GM12872 (cell line): ENCODE measurements around the gene DUSP10.

Experiments used
- TF ChIP-seq, protein P1 (sequence below): IDR thresholded peaks from 3 replicates; pipeline ENCODE4 v1.5.1; 2011; ENCODE audit warnings: low read depth, mild to moderate bottlenecking, low read length, moderate library complexity; ENCODE audit not compliant: insufficient read depth

DUSP10 gene

GRCh38 chr1:221720545-221720944 is 21.3 kb downstream of the DUSP10 start:
- TF ChIP-seq, protein P1, sequence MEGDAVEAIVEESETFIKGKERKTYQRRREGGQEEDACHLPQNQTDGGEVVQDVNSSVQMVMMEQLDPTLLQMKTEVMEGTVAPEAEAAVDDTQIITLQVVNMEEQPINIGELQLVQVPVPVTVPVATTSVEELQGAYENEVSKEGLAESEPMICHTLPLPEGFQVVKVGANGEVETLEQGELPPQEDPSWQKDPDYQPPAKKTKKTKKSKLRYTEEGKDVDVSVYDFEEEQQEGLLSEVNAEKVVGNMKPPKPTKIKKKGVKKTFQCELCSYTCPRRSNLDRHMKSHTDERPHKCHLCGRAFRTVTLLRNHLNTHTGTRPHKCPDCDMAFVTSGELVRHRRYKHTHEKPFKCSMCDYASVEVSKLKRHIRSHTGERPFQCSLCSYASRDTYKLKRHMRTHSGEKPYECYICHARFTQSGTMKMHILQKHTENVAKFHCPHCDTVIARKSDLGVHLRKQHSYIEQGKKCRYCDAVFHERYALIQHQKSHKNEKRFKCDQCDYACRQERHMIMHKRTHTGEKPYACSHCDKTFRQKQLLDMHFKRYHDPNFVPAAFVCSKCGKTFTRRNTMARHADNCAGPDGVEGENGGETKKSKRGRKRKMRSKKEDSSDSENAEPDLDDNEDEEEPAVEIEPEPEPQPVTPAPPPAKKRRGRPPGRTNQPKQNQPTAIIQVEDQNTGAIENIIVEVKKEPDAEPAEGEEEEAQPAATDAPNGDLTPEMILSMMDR = no peak

DNA sequence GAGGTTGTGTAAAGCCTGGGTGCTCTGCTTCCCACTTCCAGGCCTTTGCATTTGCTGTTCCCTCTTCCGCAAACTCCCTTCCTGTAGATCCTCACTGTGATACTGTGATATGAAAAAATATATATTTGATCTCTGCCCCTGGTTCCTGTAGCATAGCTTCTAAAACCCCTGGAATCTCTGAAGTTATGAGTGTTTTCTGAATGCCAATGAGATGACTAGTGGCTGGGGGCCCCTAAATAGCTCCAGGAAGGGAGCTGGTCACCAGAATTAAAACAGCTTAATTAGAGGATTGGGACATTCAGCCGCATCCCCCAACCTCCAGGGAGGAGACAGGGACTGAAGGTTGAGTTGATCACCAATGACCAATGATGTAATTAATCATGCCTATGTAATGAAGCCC is 21.9 kb downstream of the DUSP10 start:
- TF ChIP-seq, protein P1 = no peak

GRCh38 chr1:221719278-221719597 is 22.7 kb downstream of the DUSP10 start:
- TF ChIP-seq, protein P1 = no peak

- TF ChIP-seq, protein P1 = no peak
Measured at GRCh38 chr1:221718381-221719277, 23.3 kb downstream of the DUSP10 start.

- TF ChIP-seq, protein P1 = no peak
Measured at GRCh38 chr1:221717485-221717853, 24.4 kb downstream of the DUSP10 start.

GRCh38 chr1:221716713-221717484 is 25.0 kb downstream of the DUSP10 start:
- TF ChIP-seq, protein P1 = no peak

GRCh38 chr1:221715321-221716169 is 26.3 kb downstream of the DUSP10 start:
- TF ChIP-seq, protein P1 = no peak
